ENCODE data around the gene ZMYND19.
"Not testable (repeated sequence)": the region's sequence is repeated elsewhere in the genome, so short reads cannot be mapped to it uniquely, and the experiment has no call there.

Gene ZMYND19

GRCh38 chr9:137586854-137587253, 3.5 kb downstream of the ZMYND19 start:
- no peak for DNase-seq

DNA sequence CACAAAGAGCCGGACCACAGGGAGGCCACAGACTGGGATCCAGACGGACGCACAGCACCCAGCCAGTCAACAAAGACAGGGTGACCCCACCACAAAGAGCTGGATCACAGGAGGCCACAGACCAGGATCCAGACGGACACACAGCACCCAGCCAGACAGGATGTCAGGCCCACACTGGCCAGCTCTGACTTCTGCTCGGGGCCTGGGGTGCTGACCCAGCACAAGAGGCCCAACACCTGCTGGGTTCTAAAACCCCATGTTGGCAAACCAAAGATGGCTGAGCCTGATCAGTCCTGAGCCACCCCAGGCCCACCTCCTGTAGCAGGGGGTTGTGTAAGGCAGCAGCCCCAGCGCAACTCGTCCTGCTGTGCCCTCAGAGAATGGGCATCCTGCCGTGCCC, 6.4 kb downstream of the ZMYND19 start:
- no peak for DNase-seq

DNA sequence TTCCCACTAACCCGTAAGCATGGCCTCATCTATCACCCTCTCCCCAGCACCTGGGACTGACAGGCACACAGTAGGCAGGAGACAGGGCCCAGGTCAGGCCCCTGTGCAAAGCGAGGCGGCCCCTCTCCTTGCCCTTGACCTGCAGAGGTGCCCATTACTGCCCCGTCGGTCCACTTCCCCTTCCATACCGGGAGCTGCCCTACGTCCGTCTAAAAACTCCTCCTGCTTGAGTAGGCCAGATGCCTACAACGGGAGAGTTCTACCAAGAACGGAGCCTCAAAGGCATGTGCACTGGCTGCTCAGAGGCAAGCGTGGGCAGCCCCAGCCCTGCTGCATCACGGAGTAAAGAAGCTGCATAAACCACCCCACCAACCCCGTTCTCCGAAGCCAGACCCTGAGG, 7.0 kb downstream of the ZMYND19 start:
- DNase-seq = no peak

DNA sequence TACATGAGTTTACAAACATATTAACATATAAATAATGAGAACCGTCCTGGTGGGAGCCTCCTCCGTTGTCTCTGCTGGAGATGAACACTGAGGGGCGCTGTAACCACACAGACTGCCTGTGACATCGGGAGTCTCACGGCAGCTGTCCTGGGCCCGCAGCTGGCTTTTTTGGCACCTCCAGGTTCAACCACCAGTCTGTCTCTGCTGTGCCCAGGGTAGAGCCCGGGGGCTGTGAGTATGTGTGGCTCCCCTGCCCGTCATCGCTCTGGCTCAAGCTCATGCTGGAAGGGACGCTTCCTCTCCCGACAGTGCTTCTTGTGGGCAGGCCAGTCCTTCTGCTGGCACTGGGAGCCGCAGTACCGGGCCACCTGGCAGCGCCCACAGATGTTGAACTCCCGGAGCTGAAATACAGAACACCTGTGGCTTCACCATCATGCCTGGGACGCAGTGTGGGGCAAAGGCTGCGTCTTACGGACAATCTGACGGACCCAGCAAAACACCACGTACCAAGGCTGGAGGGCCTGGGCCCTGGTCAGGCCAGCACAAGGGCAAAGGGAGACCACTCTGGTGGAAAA, 7.9 kb downstream of the ZMYND19 start:
- no peak for DNase-seq

DNA sequence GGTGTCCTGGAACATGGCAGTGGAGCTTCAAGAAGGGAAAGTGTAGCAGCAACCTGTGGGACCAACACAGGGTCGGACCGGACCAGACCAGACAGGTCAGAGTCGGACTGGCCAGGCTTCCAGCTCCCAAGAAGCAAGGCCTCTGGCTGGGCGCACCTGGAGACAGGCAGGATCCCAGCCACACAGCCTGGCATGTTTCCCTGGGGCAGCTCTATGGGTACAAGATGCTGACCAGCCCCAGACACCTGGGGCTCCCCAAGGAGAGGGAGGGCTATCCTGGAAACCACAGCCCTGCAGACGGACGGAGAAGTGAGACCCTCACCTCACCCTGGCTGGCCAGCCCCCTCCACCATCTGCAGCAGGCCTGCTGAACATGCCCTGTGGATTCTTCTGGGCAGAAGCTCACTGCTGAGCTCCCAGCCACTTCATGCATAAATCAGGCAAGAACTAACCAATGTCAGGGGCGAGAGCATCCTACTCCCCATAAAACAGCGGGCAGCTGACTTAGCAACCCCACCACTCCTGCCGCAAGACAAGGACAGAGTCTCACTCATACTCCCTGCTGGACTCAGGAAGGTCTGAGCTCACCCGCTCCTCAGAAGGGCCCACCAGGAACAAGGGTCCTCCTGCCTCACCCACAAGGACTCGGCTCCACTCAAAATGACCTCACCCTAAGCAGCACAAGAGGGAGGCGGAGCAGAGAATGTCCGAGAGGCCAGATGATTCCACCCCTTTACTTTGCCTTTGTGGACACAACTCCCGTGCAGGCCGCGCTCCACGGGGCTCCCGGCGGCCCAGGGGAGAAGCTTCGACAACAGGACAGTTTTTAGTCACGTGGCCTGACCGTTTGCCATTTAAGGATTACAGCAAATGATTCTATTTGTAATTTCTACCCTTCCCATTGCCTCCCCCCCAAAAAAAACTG, 8.7 kb downstream of the ZMYND19 start:
- no peak for DNase-seq

DNA sequence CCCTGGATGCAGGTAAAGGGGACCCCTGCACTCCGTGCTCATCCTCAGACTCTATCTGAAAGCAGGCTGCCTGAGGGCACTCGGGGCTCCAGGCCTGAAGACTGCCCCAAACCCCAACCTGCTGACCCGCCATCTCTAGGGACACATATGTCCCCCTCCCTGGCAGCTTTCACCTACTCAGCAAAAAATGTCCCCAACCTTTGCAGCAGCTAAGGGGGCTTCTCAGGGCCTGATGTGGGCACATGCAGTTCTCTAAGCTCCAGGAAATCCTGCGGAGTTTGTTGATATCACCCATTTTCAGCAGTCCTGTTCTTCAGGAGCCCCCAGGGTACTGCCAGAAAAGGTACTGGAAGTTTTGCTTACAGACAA, 9.4 kb downstream of the ZMYND19 start:
- DNase-seq = no peak

DNA sequence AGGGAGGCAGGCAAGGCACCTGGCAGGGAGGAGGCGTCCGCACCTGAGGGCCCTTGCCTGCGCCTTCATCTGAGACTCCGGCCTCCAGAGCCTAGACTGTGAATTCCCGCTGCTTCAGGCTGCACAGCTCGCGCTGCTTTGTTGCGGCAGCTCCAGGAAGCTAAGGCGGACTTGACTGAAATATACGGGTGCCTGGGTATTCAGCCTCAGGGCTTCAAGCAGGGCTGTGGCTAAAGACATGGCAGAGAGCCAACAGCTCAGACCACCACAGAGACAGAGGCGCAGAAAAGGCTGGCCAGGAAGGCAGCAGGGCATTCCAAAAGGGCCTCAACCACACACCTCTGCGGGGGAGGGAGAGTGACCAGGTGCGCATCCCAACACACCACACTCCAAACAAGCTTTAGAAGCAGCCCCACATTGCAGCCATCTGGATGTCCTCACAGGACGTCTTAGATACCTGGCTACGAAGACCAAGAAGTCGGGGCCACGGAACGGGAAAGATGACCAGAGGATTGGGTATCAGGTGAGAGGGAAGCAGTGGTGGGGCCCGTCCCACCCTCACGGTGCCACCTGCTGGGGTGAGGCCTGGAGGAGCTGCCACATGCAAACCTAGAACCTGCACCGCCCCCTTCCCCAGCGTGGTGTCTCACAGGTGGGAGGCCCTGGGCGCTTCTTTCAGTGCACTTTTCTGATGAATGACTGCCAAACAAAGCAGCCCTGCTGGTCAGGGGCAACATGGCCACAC, 9.9 kb downstream of the ZMYND19 start:
- no peak for DNase-seq

DNA sequence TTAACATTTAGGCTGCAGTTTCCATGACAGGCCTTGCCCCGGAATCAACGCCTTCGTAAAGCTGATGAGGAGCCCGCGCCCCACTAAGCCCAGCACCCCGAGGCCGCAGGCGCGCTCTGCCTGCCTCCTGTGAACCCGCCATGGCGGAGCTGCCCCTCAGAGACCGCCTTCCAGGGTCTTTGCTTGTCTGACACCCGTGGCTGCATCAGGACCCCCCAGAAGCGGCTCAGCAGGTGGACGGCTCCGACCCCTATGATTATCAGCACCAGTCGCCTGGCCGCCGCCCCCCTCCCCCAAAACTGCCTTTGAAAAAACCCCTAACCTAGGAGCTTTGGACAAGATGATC, 11.1 kb downstream of the ZMYND19 start:
- no peak for DNase-seq

GRCh38 chr9:137578518-137579258, 11.6 kb downstream of the ZMYND19 start, which contains the start of gene DPH7:
Gene DPH7 (minus strand): TSS chr9:137578925. CDS start chr9:137578777, 148 bp downstream.
- peak; percentile 92 to 93 for DNase-seq

GRCh38 chr9:137575716-137576411, 14.4 kb downstream of the ZMYND19 start:
- DNase-seq = no peak

- no peak for DNase-seq
Measured at GRCh38 chr9:137575364-137575715, 15.0 kb downstream of the ZMYND19 start.

GRCh38 chr9:137574192-137574591, 16.1 kb downstream of the ZMYND19 start:
- DNase-seq = no peak

DNA sequence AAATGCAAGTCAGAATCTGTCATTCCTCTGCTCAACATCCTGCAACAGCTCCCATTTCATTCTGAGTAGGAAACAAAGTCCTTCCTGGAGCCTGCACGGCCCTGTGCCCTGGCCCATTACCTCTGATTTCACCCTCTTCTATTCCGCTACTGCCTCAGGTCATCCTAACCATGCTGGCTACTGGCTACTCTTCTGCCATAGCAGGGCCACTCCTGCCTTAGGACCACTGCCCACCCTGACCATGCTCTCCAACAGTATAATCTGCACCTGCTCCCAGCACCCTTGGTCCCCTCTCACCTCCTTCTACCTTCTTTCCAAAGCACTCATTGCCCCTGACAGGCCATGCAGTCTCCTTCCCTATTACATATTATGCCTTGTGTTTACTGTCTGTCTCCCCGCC, 19.7 kb downstream of the ZMYND19 start:
- DNase-seq = no peak

- DNase-seq = no peak
Measured at GRCh38 chr9:137569609-137570203, 20.6 kb downstream of the ZMYND19 start.

GRCh38 chr9:137568445-137568844, 21.9 kb downstream of the ZMYND19 start:
- DNase-seq = not testable (repeated sequence)

DNA sequence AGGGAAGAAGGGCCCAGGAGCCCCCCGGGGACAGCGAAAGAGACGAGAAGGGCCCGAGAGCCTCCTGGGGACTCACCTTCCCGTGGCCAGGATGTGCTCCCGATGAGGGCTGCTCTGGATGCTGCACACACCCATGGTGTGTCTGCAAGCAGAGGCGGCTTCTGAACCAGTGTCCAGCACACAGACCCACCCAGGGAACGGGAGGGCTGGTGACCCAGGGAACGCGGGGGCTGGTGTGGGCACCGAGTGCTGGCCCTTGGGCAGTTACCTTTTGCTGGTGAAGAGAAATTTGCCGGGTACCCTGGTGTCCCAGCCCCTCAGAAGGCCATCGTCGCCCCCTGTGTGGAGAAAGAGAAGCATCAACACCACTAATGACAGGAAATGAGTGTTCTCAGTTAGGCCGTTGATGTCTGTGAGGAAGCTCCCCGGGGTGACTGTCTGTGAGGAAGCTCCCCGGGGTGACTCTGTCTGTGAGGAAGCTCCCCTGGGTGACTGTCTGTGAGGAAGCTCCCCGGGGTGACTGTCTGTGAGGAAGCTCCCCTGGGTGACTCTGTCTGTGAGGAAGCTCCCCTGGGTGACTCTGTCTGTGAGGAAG, 25.4 kb downstream of the ZMYND19 start:
- DNase-seq = no peak

GRCh38 chr9:137564134-137564533, 26.2 kb downstream of the ZMYND19 start:
- DNase-seq = no peak

- DNase-seq = no peak
Measured at GRCh38 chr9:137558127-137558526, 32.2 kb downstream of the ZMYND19 start.

DNA sequence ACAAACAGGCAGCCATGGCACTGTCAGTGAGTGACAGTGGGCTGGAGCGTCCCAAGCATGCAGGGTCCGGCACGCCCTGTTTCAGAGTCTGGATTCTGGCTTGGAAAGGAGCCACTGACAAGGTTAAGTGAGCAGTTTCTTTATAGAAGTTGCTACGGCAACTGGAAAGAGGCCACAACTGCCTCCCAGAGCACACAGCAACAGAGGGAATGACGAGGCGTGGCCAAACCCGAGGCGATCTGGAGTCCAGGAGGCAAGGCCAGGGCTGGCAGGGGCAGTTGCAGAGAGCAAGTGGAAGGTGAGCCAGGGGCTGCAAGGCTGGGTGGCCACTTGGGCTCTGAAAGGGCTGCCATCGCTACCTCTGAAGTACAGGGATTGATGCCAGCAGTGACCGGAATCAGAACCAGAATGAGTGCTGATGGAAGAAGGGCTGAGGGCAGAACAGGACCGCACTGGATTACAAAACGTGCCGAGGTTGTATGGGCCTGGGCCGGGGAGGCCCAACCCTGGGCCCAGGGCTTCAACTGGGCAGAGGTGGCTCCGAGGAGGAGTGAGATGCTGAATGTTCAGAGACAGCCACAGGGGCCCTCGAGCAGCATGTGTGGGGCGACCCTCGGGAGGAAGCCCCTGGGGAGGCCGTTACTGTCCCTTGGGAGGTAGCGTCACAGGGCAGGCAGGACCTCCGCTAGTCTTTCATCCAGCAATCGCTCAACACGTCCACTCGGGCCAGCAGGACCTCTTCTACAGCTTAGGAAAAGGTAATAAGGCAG, 34.1 kb downstream of the ZMYND19 start:
- no peak for DNase-seq

DNA sequence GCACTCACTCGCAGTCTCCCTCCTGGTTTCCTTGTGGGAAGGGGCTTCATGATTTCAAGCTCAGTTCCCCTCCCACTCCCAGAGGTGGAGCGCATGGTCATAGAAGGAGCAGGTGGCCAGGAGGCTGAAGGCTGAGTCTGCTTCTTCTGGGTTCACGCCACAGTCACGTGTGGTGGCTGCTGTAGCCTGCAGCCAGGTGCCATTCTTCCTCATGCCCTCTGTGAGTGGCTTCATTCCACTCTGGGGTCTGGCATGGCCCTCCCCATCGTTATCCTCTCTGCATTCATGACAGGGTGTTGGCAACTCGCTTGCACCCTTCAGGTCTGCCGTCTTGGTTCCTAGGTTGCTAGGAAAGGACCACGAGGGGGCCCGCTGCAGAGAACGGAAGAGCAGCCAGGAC, 35.1 kb downstream of the ZMYND19 start:
- no peak for DNase-seq

GRCh38 chr9:137554349-137554748, 36.0 kb downstream of the ZMYND19 start:
- DNase-seq = no peak

All from SHP77 (cell line).